G401 (cell line): ENCODE results near the gene NT5C. TPM values are rescaled to one million over a fixed set of nuclear protein-coding genes. Genes with fewer than 3 reads are reported as not detected.

Experiments used
- total RNA-seq: library from RNA; depleted of rRNA; stranded (reverse); fragments of >200 nt; shearing (Covaris generic); gene quantifications from 2 replicates; pipeline ENCODE4 v1.2.3, GENCODE V29; 2014; rRNA removed

The NT5C gene
- total RNA-seq, 1 experiment from 2014 or later, result 104 TPM

Other genes with a start within 250 kb of the NT5C start
- not detected in 2 replicates for gene FADS6, start 238.1 kb downstream of the NT5C start, total RNA-seq
- gene USH1G, start 208.5 kb downstream of the NT5C start, total RNA-seq, result 1.4 and 1.9 TPM in 2 replicates
- gene OTOP2, start 207.5 kb downstream of the NT5C start, total RNA-seq, result not detected in 2 replicates
- not detected in 2 replicates for gene OTOP3, start 195.8 kb downstream of the NT5C start, total RNA-seq
- gene HID1, start 159.0 kb downstream of the NT5C start, total RNA-seq, result 2.1 and 4.7 TPM in 2 replicates
- gene CDR2L, start 144.1 kb downstream of the NT5C start, total RNA-seq, result 21.8 and 24.4 TPM in 2 replicates
- gene MRPL58, start 119.1 kb downstream of the NT5C start, total RNA-seq, result 98.4 and 99.0 TPM in 2 replicates
- 206 and 238 TPM in 2 replicates for gene ATP5PD, start 84.8 kb downstream of the NT5C start, total RNA-seq
- gene KCTD2, start 84.5 kb downstream of the NT5C start, total RNA-seq, result 26.8 and 27.8 TPM in 2 replicates
- 11.0 and 25.5 TPM in 2 replicates for gene SLC16A5, start 43.8 kb downstream of the NT5C start, total RNA-seq
- 10.5 and 13.6 TPM in 2 replicates for gene ARMC7, start 21.8 kb downstream of the NT5C start, total RNA-seq
- 199 and 235 TPM in 2 replicates for gene JPT1, start 22.8 kb upstream of the NT5C start, total RNA-seq
- gene SUMO2, start 51.2 kb upstream of the NT5C start, total RNA-seq, result 142 and 183 TPM in 2 replicates
- gene NUP85, start 73.9 kb upstream of the NT5C start, total RNA-seq, result 80.2 and 86.3 TPM in 2 replicates
- 16.6 and 25.4 TPM in 2 replicates for gene GGA3, start 129.9 kb upstream of the NT5C start, total RNA-seq
- 87.4 and 107 TPM in 2 replicates for gene MRPS7, start 130.1 kb upstream of the NT5C start, total RNA-seq
- gene MIF4GD, start 139.5 kb upstream of the NT5C start, total RNA-seq, result 12.1 and 15.1 TPM in 2 replicates
- 14.7 and 15.6 TPM in 2 replicates for gene SLC25A19, start 157.7 kb upstream of the NT5C start, total RNA-seq